ENCODE data around the gene WIPI1.

The WIPI1 gene

DNA sequence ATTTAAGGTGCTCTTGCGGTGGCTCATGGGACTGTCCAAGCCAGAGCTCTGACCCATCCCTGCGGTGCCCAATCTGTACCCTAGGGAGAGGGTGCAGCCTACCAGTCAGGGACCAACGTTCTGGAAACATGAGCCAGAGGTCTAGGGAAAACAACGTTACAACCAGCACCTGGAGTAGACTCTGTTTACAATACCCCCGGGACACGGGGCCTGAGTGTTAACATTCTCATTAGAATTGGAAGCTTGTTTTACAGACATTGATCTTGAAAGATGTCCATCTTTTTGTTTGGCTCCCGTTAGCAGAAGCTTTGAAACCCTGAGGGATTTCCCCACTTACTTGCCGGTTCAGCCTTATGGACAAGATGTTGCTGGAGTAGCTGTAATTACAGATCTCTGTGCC, 6.9 kb downstream of the WIPI1 start:
- in situ Hi-C loops (cut with HindIII; ENCODE audit: low pct_ligation_motif_present, low sequenced_read_pairs) = no loop called here
- DNase-seq = no peak
- no peaks in the 10 kb centered on the region for H3K27me3 ChIP-seq (replicated peaks)
- no peak overlapping the region for H3K27ac ChIP-seq
- TF ChIP-seq, protein P1, sequence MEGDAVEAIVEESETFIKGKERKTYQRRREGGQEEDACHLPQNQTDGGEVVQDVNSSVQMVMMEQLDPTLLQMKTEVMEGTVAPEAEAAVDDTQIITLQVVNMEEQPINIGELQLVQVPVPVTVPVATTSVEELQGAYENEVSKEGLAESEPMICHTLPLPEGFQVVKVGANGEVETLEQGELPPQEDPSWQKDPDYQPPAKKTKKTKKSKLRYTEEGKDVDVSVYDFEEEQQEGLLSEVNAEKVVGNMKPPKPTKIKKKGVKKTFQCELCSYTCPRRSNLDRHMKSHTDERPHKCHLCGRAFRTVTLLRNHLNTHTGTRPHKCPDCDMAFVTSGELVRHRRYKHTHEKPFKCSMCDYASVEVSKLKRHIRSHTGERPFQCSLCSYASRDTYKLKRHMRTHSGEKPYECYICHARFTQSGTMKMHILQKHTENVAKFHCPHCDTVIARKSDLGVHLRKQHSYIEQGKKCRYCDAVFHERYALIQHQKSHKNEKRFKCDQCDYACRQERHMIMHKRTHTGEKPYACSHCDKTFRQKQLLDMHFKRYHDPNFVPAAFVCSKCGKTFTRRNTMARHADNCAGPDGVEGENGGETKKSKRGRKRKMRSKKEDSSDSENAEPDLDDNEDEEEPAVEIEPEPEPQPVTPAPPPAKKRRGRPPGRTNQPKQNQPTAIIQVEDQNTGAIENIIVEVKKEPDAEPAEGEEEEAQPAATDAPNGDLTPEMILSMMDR (IDR thresholded peaks at IDR 0.05; ENCODE audit: low read depth, low read length, missing control alignments) = no peak
- no peak overlapping the region for H3K4me3 ChIP-seq (ENCODE audit: low read depth, low read length)
- H3K36me3 ChIP-seq (replicated peaks) = peaks cover 41% of the 10 kb centered on the region

GRCh38 chr17:68449021-68449739, 8.1 kb downstream of the WIPI1 start:
- in situ Hi-C loops (cut with HindIII; ENCODE audit: low pct_ligation_motif_present, low sequenced_read_pairs) = no loop called here
- Histone ChIP-seq H3K4me3 (ENCODE audit: low read depth, low read length) (no peak overlapping the region), H3K27ac (no peak overlapping the region), H3K36me3 (replicated peaks) (peaks cover 47% of the 10 kb centered on the region), H3K27me3 (replicated peaks) (no peaks in the 10 kb centered on the region)
- TF ChIP-seq, protein P1 (IDR thresholded peaks at IDR 0.05; ENCODE audit: low read depth, low read length, missing control alignments) = no peak
- DNase-seq = no peak

- H3K27ac ChIP-seq = no peak overlapping the region
- peaks cover 56% of the 10 kb centered on the region for H3K36me3 ChIP-seq (replicated peaks)
- no peak for DNase-seq
- in situ Hi-C loops (cut with HindIII; ENCODE audit: low pct_ligation_motif_present, low sequenced_read_pairs) = no loop called here
- TF ChIP-seq, protein P1 (IDR thresholded peaks at IDR 0.05; ENCODE audit: low read depth, low read length, missing control alignments) = no peak
- H3K4me3 ChIP-seq (ENCODE audit: low read depth, low read length) = no peak overlapping the region
- H3K27me3 ChIP-seq (replicated peaks) = no peaks in the 10 kb centered on the region
Measured at GRCh38 chr17:68446626-68447041, 10.7 kb downstream of the WIPI1 start.

- H3K27ac ChIP-seq = no peak overlapping the region
- H3K4me3 ChIP-seq (ENCODE audit: low read depth, low read length) = no peak overlapping the region
- no peak for DNase-seq
- in situ Hi-C loops (cut with HindIII; ENCODE audit: low pct_ligation_motif_present, low sequenced_read_pairs) = no loop called here
- peaks cover 52% of the 10 kb centered on the region for H3K36me3 ChIP-seq (replicated peaks)
- no peaks in the 10 kb centered on the region for H3K27me3 ChIP-seq (replicated peaks)
- TF ChIP-seq, protein P1 (IDR thresholded peaks at IDR 0.05; ENCODE audit: low read depth, low read length, missing control alignments) = no peak
Measured at GRCh38 chr17:68445671-68446070, 11.6 kb downstream of the WIPI1 start.

GRCh38 chr17:68443972-68444464, 13.3 kb downstream of the WIPI1 start:
- peaks cover 45% of the 10 kb centered on the region for H3K36me3 ChIP-seq (replicated peaks)
- in situ Hi-C loops (cut with HindIII; ENCODE audit: low pct_ligation_motif_present, low sequenced_read_pairs) = no loop called here
- no peaks in the 10 kb centered on the region for H3K27me3 ChIP-seq (replicated peaks)
- TF ChIP-seq, protein P1 (IDR thresholded peaks at IDR 0.05; ENCODE audit: low read depth, low read length, missing control alignments) = no peak
- H3K4me3 ChIP-seq (ENCODE audit: low read depth, low read length) = no peak overlapping the region
- DNase-seq = no peak
- H3K27ac ChIP-seq = no peak overlapping the region

Data from brain microvascular endothelial cell (primary cell).